ENCODE data around the gene SYNPO.

Gene SYNPO

GRCh38 chr5:150596826-150597225 is 43.6 kb upstream of the SYNPO start:
- TF ChIP-seq, protein P1, sequence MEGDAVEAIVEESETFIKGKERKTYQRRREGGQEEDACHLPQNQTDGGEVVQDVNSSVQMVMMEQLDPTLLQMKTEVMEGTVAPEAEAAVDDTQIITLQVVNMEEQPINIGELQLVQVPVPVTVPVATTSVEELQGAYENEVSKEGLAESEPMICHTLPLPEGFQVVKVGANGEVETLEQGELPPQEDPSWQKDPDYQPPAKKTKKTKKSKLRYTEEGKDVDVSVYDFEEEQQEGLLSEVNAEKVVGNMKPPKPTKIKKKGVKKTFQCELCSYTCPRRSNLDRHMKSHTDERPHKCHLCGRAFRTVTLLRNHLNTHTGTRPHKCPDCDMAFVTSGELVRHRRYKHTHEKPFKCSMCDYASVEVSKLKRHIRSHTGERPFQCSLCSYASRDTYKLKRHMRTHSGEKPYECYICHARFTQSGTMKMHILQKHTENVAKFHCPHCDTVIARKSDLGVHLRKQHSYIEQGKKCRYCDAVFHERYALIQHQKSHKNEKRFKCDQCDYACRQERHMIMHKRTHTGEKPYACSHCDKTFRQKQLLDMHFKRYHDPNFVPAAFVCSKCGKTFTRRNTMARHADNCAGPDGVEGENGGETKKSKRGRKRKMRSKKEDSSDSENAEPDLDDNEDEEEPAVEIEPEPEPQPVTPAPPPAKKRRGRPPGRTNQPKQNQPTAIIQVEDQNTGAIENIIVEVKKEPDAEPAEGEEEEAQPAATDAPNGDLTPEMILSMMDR (IDR thresholded peaks at IDR 0.05; ENCODE audit: borderline replicate concordance, insufficient read depth, low read depth, low read length), result no peak
- no peak overlapping the region for H3K4me3 ChIP-seq (ENCODE audit: low read depth, low read length)

DNA sequence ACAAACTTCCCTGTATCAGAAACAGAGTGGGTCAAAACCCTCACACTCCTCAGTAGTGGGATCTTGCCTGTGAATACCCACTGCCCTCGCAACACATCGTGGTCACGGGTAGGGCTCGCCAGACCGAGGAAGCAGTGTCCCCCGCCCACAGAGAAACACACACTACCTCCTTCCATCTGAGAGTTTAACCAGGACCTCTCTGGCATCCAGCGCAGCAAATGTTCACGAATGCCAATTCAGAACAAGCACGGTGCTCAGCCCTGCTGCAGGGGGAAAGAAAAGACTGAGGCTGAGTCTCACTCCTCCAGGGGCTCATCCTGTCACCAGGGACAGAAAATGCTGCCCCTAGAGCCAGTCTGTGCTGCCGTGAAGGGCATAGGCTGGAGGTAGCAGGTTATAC is 42.5 kb upstream of the SYNPO start:
- TF ChIP-seq, protein P1 (IDR thresholded peaks at IDR 0.05; ENCODE audit: borderline replicate concordance, insufficient read depth, low read depth, low read length), result no peak
- H3K4me3 ChIP-seq (ENCODE audit: low read depth, low read length), result no peak overlapping the region

- TF ChIP-seq, protein P1 (IDR thresholded peaks at IDR 0.05; ENCODE audit: borderline replicate concordance, insufficient read depth, low read depth, low read length), result no peak
- no peak overlapping the region for H3K4me3 ChIP-seq (ENCODE audit: low read depth, low read length)
Observed at GRCh38 chr5:150598821-150599273, 41.6 kb upstream of the SYNPO start.

DNA sequence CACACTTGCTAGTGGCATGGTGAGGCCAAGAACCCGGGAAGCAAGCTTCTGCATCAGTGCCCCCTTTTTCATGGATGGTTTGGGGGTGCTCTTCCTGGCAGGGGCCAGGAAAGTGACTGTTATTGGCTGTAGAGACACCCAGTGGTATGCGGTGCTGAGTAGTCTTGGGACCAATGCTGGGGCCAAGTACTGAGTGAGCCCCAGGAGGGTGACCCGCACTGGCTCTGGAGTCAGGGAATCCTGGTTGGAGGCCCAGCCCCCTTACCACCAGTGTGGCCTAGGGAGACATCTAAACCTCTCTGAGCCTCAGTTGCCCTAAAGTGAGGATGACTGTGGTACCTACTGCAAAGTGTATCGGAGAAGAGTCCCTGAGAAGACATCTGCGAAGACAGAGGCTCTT is 41.2 kb upstream of the SYNPO start:
- TF ChIP-seq, protein P1 (IDR thresholded peaks at IDR 0.05; ENCODE audit: borderline replicate concordance, insufficient read depth, low read depth, low read length), result no peak
- H3K4me3 ChIP-seq (ENCODE audit: low read depth, low read length), result no peak overlapping the region

GRCh38 chr5:150599917-150600511 is 40.4 kb upstream of the SYNPO start:
- H3K4me3 ChIP-seq (ENCODE audit: low read depth, low read length), result no peak overlapping the region
- TF ChIP-seq, protein P1 (IDR thresholded peaks at IDR 0.05; ENCODE audit: borderline replicate concordance, insufficient read depth, low read depth, low read length), result no peak

DNA sequence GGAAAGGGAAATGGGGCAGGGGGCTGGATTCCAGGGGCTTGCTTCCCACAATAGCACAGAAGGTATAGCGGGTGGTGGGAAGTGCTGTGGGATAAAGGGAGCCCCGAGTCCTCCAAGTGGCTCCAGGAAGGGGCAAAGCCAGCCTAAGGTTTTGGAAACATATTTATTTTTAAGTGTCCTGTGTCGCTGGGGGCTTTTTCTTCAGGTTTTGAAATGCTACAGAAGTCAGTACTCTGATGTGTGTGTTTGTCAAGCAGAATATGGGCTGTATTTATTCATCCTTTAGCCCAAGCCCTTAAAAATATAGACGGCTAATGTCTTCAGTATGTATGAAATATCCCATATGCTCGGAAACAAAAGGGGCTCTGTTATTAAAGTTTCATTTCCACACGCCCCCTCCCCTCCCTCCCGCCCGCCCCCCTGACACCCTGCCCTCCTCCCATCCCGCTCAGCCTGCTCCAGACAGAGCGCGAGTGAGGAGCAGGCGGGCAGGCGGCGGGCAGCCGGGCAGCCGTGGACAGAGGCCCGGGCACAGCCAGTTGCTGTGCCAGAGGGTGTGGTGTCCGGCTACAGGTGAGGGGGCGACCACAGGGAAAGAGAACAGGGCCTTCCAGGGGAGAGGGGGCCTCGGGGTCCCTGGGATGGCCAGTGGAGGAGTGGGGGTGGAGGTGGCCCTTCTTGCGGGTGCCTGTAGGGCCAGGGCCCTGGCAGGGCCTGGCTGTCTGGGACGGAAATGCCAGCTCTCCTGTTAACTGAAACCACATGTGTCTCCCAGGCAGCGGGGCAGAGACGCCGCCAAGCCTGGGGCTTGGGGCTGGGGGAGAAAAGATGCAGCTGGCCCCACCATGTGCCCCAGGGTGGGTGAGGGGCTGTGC is 39.6 kb upstream of the SYNPO start:
- TF ChIP-seq, protein P1 (IDR thresholded peaks at IDR 0.05; ENCODE audit: borderline replicate concordance, insufficient read depth, low read depth, low read length), result no peak
- H3K4me3 ChIP-seq (ENCODE audit: low read depth, low read length), result no peak overlapping the region

Data from GM12875 (cell line).